HG02885 (cell line): ENCODE measurements around the gene WDR73.
"Not testable (repeated sequence)": the region's sequence is repeated elsewhere in the genome, so short reads cannot be mapped to it uniquely, and the experiment has no call there.

Experiments used
- ATAC-seq: cut with Tn5 transposase; IDR thresholded peaks from one replicate; pipeline ENCODE4 v1.9.1; 2021; ENCODE audit warnings: mild to moderate bottlenecking; ENCODE audit not compliant: unreplicated experiment, poor library complexity

Gene WDR73

GRCh38 chr15:84653910-84654688 lies at the start of gene WDR73:
WDR73 (minus strand) TSS chr15:84654283; CDS start chr15:84654274, 9 bp downstream.
- ATAC-seq = peak; percentile 86

GRCh38 chr15:84703808-84704207 lies 49.7 kb upstream of the WDR73 start:
- ATAC-seq = no peak

- ATAC-seq = no peak
Measured at GRCh38 chr15:84702961-84703482, 48.9 kb upstream of the WDR73 start.

- no peak for ATAC-seq
Measured at GRCh38 chr15:84699538-84700191, 45.6 kb upstream of the WDR73 start.

- ATAC-seq = no peak
Measured at GRCh38 chr15:84697236-84697990, 43.3 kb upstream of the WDR73 start.

- no peak for ATAC-seq
Measured at GRCh38 chr15:84696757-84697156, 42.7 kb upstream of the WDR73 start.

GRCh38 chr15:84690342-84690741 lies 36.3 kb upstream of the WDR73 start:
- ATAC-seq = no peak

- ATAC-seq = no peak
Measured at GRCh38 chr15:84689858-84690257, 35.8 kb upstream of the WDR73 start.

- ATAC-seq = not testable (repeated sequence)
Measured at GRCh38 chr15:84686446-84686845, 32.4 kb upstream of the WDR73 start.

- ATAC-seq = no peak
Measured at GRCh38 chr15:84685304-84685703, 31.2 kb upstream of the WDR73 start.

GRCh38 chr15:84684092-84684491 lies 30.0 kb upstream of the WDR73 start:
- ATAC-seq = no peak

- ATAC-seq = no peak
Measured at GRCh38 chr15:84681831-84682230, 27.7 kb upstream of the WDR73 start.

- ATAC-seq = no peak
Measured at GRCh38 chr15:84671211-84671610, 17.1 kb upstream of the WDR73 start.

- ATAC-seq = no peak
Measured at GRCh38 chr15:84669726-84670125, 15.6 kb upstream of the WDR73 start.

GRCh38 chr15:84668221-84668982 lies 14.3 kb upstream of the WDR73 start:
- ATAC-seq = no peak

- no peak for ATAC-seq
Measured at GRCh38 chr15:84666373-84666772, 12.3 kb upstream of the WDR73 start.

- no peak for ATAC-seq
Measured at GRCh38 chr15:84661001-84661400, 6.9 kb upstream of the WDR73 start.

GRCh38 chr15:84659904-84660781 lies 6.1 kb upstream of the WDR73 start:
- no peak for ATAC-seq

- no peak for ATAC-seq
Measured at GRCh38 chr15:84658788-84659411, 4.8 kb upstream of the WDR73 start.
